Mesendoderm (in vitro differentiated cells): ENCODE results near the gene C15orf62. TPM values are rescaled to one million over a fixed set of nuclear protein-coding genes. Genes with fewer than 3 reads are reported as not detected.

Experiments used
- DNase-seq: peaks from one replicate; pipeline ENCODE4 v3.0.0; 2013
- H2AK5ac ChIP-seq: 2 replicates; pipeline ENCODE4 v1.6.1; 2013; ENCODE audit warnings: low read length, inconsistent platforms
- H2BK120ac ChIP-seq: 2 replicates; pipeline ENCODE4 v1.6.1; 2013; ENCODE audit warnings: low read depth, mild to moderate bottlenecking, low read length, moderate library complexity, mixed read lengths
- H2BK15ac ChIP-seq: replicated peaks from 2 replicates; pipeline ENCODE4 v1.6.1; 2013; ENCODE audit warnings: low read depth, mild to moderate bottlenecking, moderate library complexity
- H2BK5ac ChIP-seq: 2 replicates; pipeline ENCODE4 v1.6.1; 2013; ENCODE audit warnings: low read length, inconsistent platforms
- H3K18ac ChIP-seq: 2 replicates; pipeline ENCODE4 v1.6.1; 2013; ENCODE audit warnings: mild to moderate bottlenecking, low read length, mixed read lengths
- H3K23ac ChIP-seq: one replicate; pipeline ENCODE4 v1.6.1; 2013; ENCODE audit warnings: low read length
- H3K27ac ChIP-seq: 2 replicates; pipeline ENCODE4 v1.5.1; 2013; ENCODE audit warnings: low read depth, mild to moderate bottlenecking, inconsistent platforms, low read length, moderate library complexity
- H3K27me3 ChIP-seq: 2 replicates; pipeline ENCODE4 v1.6.1; 2013; ENCODE audit warnings: low read length, control low read depth, mild to moderate bottlenecking, inconsistent platforms; ENCODE audit not compliant: insufficient read depth, poor library complexity
- H3K36me3 ChIP-seq: 2 replicates; pipeline ENCODE4 v1.6.1; 2013; ENCODE audit warnings: low read length, inconsistent platforms; ENCODE audit not compliant: control insufficient read depth, insufficient read depth
- H3K4ac ChIP-seq: one replicate; pipeline ENCODE4 v1.6.1; 2013; ENCODE audit warnings: low read depth, mild to moderate bottlenecking, low read length, moderate library complexity
- H3K4me1 ChIP-seq: 2 replicates; pipeline ENCODE4 v1.6.1; 2013; ENCODE audit warnings: low read depth, low read length, inconsistent platforms; ENCODE audit not compliant: control insufficient read depth
- H3K4me2 ChIP-seq: 2 replicates; pipeline ENCODE4 v1.6.1; 2013; ENCODE audit warnings: low read length
- H3K4me3 ChIP-seq: 2 replicates; pipeline ENCODE4 v1.5.1; 2013; ENCODE audit warnings: mild to moderate bottlenecking, low read length
- H3K56ac ChIP-seq: one replicate; pipeline ENCODE4 v1.6.1; 2013; ENCODE audit warnings: low read length
- H3K79me1 ChIP-seq: 2 replicates; pipeline ENCODE4 v1.6.1; 2013; ENCODE audit warnings: low read length, inconsistent platforms
- H3K79me2 ChIP-seq: 2 replicates; pipeline ENCODE4 v1.6.1; 2013; ENCODE audit warnings: mild to moderate bottlenecking, low read length; ENCODE audit not compliant: control insufficient read depth, insufficient read depth
- H3K9ac ChIP-seq: 2 replicates; pipeline ENCODE4 v1.6.1; 2013; ENCODE audit warnings: low read length, inconsistent platforms
- H4K5ac ChIP-seq: one replicate; pipeline ENCODE4 v1.6.1; 2013; ENCODE audit warnings: low read length
- H4K8ac ChIP-seq: one replicate; pipeline ENCODE4 v1.6.1; 2013; ENCODE audit warnings: low read depth, mild to moderate bottlenecking, control low read depth, low read length, moderate library complexity
- WGBS: extraction: QIAGEN DNeasy Blood & Tissue Kit; methylation state at CpG from one replicate; pipeline ENCODE4 v1.1.7; 2013; ENCODE audit warnings: low lambda C conversion rate, missing lambda C conversion rate; ENCODE audit not compliant: insufficient coverage; ENCODE audit errors: extremely low coverage; 5-methylcytosine and 5-hydroxymethylcytosine counted together
- small RNA-seq: library from polyadenylated mRNA; stranded (forward); fragments of <200 nt; extraction: miRNeasy Mini kit (QIAGEN cat#:217004); gene quantifications from one replicate; pipeline ENCODE3, GENCODE V24; 2013; ENCODE audit not compliant: insufficient read depth

C15orf62 gene

GRCh38 chr15:40821195-40821594 lies 51.4 kb downstream of the C15orf62 start:
- H3K27me3 ChIP-seq = no peaks in the 10 kb centered on the region
- WGBS = no CpG with 5 or more reads among the region's 2 CpGs
- no peak overlapping the region for H3K4ac ChIP-seq
- H2BK5ac ChIP-seq = no peak overlapping the region
- H3K18ac ChIP-seq = no peak overlapping the region
- no peak overlapping the region for H3K4me3 ChIP-seq
- no peak overlapping the region for H3K9ac ChIP-seq
- no peak overlapping the region for H2BK15ac ChIP-seq
- no peak overlapping the region for H2BK120ac ChIP-seq
- no peak overlapping the region for H3K27ac ChIP-seq
- H3K36me3 ChIP-seq = no peaks in the 10 kb centered on the region
- H3K23ac ChIP-seq = no peak overlapping the region
- H3K79me2 ChIP-seq = no peaks in the 10 kb centered on the region
- H3K4me2 ChIP-seq = no peak overlapping the region
- no peak overlapping the region for H3K56ac ChIP-seq
- no peak overlapping the region for H4K5ac ChIP-seq
- H3K79me1 ChIP-seq = no peaks in the 10 kb centered on the region
- no peaks in the 10 kb centered on the region for H3K4me1 ChIP-seq
- DNase-seq = no peak
- H4K8ac ChIP-seq = no peak overlapping the region
- H2AK5ac ChIP-seq = no peak overlapping the region

Small RNA genes within 50 kb of the gene (small RNA-seq; reads per million reads assigned to genes)
- gene SUMO2P15 = not detected
